ENCODE results near the gene VPS33B.

- TF ChIP-seq CTCF (IDR thresholded peaks at IDR 0.05 in 4 of 5, conservative IDR thresholded peaks at IDR 0.05 in 1 of 5) (no peak), POLR2A (IDR thresholded peaks at IDR 0.05) (no peak)
These were observed 50.3 kb downstream of the VPS33B start for GRCh38 chr15:90972133-90972532.
